Frontal cortex (tissue), 4 donors: Measurements from ENCODE around the gene IMPDH1. TPM values are rescaled to one million over a fixed set of nuclear protein-coding genes. Genes with fewer than 3 reads are reported as not detected.
"Not testable (repeated sequence)": the region's sequence is repeated elsewhere in the genome, so short reads cannot be mapped to it uniquely, and the experiment has no call there.

Source experiments
- DNase-seq, 2 donors: peaks; one replicate each; pipeline ENCODE4 v3.0.0; 2012; ENCODE audit warnings: low spot score in 2 of 2
- FAIRE-seq: peaks from 2 replicates; lab custom pipeline; 2012; peaks lifted over from hg19 to GRCh38; lab: Jason Lieb, UNC
- total RNA-seq: library from RNA; depleted of rRNA; stranded (reverse); fragments of >200 nt; gene quantifications from one replicate; pipeline ENCODE4 v1.2.3, GENCODE V29; 2014
- donor health status: control.
- donor health status: control.
- donor health status: control.

The IMPDH1 gene
- 26.5 TPM for total RNA-seq

DNA sequence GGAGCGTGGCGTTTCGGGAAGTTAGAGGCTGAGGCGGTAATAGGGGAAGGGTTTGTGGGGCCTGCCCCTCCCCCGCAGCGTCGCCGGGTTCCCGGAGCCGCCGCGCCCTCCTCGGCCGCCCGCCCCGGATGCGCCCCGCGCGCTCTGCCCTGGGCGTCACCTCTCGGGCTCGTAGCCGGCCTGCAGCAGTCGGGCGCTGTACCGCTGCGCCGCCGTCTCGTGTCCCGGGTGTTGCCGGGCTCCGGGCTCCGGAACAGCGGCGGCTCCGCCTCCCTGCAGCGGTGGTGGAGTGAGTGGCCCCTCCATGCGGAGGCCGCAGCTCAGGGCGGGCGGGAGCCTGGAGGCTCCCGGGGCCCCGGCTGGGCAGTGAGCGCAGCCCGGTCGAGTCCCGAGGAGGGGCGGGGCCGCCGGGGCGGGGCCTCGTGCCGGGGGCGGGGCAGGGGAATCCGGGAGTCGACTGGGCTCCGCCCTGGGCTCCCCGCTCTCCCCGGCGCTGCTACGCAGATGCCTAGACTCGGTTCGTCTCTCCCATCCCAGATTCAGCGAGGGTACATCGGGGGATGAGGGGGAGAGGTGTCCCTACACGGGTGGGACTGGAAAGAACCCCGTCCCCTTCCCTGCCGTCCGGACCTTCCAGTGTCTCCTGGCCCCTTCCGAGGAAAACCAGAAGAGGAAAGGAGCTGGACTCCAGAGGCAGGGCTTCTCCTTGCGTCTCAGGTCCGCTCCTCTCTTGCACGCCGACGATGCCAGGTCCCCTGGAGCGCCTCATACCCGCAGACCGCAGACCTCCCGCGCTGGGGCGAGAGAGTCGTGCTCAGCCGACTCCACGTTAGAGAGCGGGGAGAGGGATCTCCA is at the start of gene IMPDH1:
Gene IMPDH1 (minus strand): TSS at position 387 of the 855 bp plus-strand sequence. CDS start 81 bp downstream, at position 306.
- FAIRE-seq = no peak
- DNase-seq = peak; percentile 91 to 97

DNA sequence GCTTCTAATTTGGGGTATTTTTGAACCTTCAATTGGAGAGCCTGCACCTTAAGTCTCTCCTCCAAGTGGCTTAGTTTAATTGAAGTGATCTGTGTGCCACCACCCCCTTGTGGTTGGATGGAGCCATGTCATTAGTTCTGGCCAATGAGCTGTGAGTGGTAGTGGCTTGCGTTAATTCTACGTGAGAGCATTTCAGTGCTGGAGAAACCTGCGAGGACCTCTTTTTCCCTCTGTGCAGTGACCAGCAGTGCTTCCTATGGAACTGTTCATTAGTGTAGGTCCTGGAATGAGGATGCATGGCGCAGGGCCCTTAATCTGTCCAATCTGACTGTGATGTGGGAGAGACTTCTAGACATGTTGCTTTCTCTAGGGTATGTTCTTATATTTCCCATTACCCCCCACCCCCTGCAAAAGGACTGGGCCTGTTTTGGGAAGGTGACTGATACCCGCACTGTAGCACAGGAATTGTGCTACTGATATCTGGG is 49.7 kb upstream of the IMPDH1 start:
- peak; percentile 63 to 68 for DNase-seq
- FAIRE-seq = no peak

DNA sequence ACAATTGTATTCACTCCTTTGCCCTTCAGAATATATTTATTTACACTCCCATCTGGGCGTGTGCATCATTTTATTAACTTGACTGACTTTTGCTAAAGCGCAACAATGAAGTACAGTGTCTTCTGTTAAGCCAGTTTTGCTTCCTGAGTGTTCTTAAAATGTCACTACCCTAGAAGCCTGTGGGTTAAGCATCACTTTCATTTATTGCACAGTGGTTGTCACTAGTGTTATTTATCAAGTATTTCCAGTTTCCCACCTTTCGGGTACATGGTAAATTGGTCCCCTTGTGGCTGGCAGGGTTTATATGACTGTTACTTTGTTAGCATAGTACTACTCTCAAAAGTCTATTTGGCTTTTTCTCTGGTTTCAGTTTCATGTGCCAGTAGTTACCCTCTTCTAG is 49.2 kb upstream of the IMPDH1 start:
- FAIRE-seq (no peak), DNase-seq (no peak)

DNA sequence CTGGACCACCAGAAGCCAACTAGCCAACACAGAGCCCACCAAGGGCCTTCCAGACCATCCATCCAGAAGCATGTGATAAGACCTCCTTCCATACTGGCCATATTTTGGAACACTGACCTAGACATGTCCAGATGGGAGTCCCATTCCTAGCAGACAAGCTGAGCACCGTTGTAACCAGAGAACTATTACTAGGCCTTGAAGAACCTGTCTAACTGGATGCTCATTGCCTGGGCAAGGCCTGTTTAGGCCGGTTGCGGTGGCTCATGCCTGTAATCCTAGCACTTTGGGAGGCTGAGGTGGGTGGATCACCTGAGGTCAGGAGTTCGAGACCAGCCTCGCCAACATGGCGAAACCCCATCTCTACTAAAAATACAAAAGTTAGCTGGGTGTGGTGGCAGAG is 47.6 kb upstream of the IMPDH1 start:
- not testable (repeated sequence) for DNase-seq, FAIRE-seq

DNA sequence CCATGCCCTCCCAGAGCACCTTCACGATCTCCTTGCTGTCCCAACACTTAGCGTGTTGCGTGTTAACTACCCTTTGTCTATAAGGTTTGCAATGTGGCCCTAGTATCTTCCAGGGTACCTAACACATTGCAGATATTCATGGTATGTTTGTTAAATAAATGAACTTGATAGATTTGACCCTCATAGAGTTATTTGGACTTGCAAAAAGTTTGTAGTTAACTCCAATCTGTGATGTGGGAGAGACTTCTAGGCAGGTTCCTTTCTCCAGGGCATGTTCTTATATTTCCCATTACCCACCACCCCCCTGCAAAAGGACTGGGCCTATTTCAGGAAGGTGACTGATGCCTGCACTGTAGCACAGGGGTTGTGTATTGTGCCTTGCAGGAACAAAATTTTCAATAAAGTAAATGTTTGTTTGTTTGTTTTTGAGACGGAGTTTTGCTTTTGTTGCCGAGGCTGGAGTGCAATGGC is 46.5 kb upstream of the IMPDH1 start:
- DNase-seq = peak in 1 of 2 donors; percentile 14
- no peak for FAIRE-seq

DNA sequence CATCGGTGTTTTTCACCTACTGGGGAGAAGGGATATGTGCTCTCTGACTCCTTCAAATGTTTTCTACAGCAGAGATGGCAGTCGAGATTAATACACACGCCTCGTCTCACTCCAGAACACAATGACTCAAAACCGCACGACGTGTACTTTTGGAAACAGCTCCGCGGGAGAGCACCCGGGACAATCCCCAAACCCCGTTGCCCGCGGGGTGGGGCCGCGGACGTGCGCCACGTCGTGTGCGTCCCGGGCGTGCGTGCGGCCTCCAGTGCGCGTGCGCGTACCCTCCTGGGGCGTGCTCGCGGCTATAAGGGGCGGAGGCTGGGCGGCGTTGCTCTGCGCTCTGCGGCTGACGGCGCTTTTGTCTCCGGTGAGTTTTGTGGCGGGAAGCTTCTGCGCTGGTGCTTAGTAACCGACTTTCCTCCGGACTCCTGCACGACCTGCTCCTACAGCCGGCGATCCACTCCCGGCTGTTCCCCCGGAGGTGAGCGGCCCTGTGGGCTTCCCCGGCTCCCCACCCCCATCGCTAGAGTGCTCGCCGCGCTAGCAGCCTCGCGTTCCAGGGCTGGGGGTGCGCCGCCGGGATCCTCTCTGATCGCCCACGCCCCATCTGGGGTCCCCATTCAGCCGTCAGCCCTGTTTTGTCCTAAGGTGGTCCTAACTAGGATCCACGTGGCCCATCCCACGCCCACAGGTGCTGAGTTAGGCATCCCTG is 45.9 kb upstream of the IMPDH1 start, which contains the start of gene HILPDA:
Gene HILPDA (plus strand): TSS at position 336 of the 712 bp plus-strand sequence. CDS start 1,391 bp downstream, outside the sequence.
- FAIRE-seq (no peak), DNase-seq (peak; percentile 87 to 90)

DNA sequence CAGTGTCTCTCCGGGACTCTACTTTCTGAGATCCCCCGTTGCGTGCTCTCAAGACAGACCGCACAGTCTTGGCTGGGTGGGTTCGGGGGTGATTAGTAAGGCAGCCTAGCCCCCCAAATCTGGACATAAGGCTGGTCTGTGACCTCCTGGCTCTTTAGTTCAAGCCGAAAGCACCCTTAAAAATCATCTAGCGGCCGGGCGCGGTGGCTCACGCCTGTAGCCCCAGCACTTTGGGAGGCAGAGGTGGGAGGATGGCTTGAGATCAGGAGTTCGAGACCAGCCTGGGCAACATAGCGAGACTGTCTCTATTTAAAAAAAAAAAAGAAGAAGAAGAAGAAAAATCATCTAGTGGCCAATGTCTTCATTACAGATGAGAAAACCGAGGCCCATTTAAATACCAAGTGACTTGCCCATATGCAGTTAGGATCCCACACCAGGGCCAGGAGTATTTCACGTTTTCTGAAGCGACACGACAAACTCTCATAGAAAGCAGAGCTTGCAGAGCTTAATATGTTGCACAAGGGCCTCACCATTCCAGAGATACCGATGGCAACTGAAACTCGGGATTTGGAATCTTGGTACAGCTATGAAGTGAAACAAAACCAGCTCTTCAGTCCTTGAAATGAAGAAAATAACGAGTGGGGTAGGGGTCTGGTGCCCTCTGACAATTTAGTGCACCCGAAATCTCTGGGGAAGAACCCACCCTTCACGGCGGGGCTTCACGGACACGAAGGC is 45.2 kb upstream of the IMPDH1 start:
- FAIRE-seq = no peak
- peak; percentile 12 to 19 for DNase-seq

DNA sequence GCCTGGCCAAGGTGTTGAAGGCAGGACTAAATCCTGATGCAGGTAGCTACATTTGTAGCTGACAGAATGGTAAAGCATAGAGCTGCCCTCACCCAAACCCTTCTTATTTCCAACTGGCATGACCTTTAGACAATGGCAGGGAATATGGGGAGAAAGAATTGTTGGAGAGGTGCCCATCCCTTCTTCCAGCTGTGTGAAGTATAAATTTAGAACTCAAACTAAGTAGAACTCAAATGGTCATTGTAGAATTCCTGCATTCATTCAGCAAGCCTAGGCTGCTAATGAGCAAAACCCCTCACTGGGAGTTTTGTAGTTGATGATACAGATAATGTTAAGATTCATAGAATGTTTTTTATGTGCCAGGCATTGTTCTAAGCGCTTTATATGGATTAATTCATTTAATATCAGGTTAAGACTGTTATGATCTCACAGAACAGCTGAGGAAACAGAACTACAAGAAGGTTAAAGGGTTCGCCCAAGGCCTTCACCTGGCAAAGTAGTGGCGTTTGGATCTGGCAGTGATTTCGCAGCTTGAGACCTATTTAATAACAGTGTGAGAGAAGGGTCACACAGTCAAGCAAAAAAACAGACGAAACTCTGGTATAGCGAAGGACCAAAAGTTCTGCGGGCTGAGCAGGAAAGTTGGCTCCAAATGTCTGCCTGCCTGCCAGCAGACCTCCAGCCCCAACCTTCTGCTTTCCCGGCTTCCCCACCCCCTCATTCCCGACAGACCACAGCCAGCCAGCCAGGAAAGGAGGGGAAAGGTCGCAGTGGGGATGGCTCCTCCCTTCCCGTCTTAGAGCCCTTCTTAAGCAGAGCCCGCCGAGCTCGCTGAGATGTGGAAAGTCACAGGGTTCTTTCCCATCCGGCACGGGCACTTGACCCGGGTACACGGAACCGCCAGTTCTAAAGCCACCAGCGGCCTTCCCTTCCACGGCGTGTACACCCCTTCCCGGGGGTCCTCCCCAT is 44.3 kb upstream of the IMPDH1 start:
- DNase-seq (peak; percentile 30 to 65), FAIRE-seq (no peak)

DNA sequence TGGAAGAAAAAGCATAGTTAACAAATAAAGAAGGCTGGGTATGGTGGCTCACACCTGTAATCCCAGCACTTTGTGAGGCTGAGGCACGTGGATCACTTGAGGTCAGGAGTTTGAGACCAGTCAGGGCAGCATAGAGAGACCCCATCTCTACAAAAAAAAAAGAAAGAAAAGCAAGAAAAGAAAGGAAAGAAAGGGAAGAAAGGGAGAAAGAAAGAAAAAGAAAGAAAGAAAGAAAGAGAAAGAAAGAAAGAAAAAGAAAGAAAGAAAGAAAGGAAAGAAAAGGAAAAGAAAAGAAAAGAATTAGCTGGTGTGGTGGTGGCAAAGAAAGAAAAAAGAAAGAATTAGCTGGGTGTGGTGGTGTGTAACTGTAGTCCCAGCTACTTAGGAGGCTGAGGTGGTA is 42.8 kb upstream of the IMPDH1 start:
- DNase-seq (no peak), FAIRE-seq (no peak)

DNA sequence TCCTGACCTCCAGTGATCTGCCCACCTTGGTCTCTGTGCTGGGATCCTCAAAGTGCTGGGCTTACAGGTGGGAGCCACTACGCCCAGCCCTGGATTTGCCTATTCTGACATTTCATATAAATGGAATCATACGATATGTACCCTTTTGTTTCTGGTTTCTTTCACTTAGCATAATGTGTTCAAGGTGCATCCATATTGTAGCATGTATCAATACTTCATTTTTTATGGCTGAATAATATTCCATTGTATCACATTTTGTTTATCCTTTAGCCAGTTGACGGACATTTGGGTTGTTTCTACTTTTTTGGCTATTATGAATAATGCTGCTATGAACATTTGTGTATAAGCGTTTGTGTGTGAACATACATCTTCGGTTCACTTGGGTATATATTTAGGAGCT is 41.1 kb upstream of the IMPDH1 start:
- DNase-seq (no peak), FAIRE-seq (no peak)

DNA sequence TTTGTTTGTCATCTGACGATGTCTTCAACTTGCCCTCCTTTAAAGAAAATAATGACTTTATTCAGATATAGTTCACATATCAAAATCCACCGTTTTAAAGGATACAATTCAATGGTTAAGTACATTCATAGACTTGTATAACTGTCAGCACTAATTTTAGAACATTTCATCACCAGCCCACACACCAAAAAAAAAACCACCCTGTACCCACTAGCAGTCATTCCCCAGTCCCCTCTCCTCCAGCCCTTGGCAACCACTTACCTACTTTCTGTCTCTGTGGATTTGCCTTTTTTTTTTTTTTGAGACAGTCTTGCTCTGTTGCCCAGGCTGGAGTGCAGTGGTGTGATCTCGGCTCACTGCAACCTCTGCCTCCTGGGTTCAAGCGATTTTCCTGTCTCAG is 40.6 kb upstream of the IMPDH1 start:
- DNase-seq (no peak), FAIRE-seq (no peak)

DNA sequence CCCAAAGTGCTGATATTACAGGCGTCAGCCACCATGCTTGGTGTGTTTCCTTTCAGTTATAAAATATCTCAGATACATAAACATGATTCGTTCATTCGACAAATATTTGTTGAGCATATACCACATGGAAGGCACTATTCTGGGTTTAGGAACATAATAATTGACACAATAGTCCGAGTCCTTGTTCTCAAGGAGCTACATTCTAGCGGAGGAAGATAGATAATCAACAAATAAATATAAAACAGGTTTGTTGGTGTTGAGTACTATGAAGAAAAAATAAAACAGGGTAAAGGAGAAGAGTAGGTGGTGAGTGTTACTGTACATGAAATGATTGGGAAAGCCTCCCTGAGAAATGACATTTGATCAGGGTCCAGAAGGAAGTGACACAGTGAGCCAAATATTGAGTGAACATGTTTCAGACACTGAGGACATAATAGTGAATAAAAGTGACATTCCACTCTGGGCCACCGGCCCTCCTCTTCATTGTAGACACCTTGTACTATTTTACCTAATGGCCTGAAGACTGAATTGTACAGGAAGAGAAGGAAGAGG is 39.0 kb upstream of the IMPDH1 start:
- DNase-seq (no peak), FAIRE-seq (no peak)

DNA sequence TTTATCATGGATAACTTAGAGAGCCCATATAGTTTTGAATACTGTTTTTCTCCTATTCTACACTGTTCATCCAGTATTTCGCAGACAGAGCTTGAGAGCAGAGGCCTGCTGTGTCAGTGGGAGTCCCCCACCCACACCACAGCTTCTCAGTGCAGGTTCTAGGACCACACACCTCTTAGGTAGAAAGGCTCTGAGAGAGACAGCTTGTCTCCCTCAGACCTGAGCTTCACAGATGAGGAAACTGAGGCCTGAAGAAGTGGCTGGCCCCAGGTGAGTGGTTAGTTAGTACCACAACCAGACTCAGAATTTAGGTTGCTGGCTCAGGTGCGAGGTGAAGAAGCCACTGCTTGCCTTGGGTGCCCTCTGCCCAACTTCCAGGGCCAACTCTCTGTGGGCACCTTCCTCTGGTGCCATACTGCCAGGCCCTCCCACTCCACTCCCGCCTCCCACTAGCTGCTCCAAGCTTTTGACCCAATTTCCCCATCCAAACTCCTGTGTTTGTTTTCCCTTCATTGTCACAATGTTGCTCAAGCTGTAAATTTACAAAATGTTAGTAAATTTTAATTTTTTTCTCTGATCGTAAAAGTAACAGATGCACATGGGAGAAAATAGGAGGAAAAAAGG is 38.3 kb upstream of the IMPDH1 start:
- no peak for DNase-seq
- no peak for FAIRE-seq

DNA sequence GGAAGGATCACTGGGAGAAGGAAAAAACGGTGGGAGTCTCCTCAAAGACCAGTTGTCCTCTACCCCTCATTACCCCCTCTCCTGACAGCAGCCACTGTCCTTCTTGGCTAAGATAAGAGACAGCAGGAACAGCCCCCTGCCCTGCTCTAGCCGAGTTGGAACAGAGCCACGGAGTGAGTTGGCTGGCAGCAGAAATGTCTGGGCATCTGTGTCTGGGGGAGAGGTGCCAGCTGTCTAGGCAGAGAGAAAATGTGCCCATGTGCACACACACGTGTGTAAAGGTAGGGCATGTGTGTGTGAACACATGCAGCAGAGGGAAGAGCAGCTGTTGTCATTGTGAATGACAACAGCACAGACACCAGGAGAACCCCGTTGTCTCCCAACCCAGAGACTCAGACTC is 36.5 kb upstream of the IMPDH1 start:
- no peak for DNase-seq

DNA sequence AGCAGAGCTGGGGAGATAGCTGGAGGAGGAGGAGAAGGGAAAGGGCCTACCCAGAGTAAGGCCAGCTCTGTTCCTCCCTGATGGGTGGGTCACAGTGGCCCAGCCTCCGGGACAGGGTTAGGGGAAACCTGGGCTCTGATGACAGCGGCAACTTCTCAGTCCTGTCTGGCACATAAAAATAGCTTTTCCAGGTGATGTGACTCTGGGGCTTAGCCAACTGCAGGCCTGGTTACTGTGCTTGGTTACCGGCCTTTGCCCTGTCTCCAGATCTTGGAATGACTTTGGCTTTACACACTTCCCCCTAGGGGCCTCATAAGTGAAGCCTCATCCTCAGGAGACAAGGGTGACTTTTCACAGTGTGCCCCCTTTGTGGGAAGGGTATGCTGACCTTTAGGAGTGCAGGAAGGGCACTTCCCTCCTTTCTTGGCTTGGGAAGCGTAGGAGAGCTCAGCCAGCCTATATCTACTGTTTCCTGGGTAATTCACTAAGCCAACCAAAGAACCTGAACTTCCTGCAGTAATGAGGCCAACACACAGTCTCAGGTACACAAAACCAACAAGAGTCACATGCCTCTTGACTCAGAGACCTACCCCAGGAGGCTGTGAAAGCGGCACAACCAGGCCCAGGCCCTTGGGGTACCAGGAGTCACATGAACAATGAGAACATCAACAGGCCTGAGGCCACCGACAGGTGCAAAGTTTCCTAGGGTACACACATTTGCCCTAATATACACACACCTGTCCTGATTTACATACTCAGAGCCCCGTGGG is 34.2 kb upstream of the IMPDH1 start:
- FAIRE-seq (no peak), DNase-seq (no peak)

More for the DNA sequence above, 36.5 kb upstream of the IMPDH1 start:
- no peak for FAIRE-seq

DNA sequence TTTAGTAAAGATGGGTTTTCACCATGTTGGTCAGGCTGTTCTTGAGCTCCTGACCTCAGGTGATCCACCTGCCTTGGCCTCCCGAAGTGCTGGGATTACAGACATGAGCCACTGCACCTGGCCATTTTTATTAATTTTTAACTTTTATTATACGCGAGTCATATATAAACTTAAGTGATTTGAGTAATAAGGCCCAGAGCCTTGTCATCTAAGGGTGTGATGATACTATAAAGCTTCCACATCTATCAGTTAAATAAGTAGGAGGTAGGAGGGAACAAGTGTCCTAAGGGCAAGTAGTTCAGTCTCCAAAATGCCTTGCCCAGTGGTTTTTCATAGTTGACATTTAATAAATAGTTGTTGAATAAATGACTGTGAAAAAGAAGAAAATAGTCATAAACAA is 32.6 kb upstream of the IMPDH1 start:
- no peak for FAIRE-seq

More for the DNA sequence above, 32.6 kb upstream of the IMPDH1 start:
- DNase-seq = no peak
